K562 (cell line): Measurements from ENCODE around the gene OR13A1. TPM values are rescaled to one million over a fixed set of nuclear protein-coding genes. Genes with fewer than 3 reads are reported as not detected.

ENCODE experiments used
- ATAC-seq: fragments of 200-7000 bp; cut with Tn5 transposase; 3 replicates; pipeline ENCODE4 v1.9.1; 2020; ENCODE audit warnings: moderate library complexity
- BruUV-seq: library from RNA; stranded (reverse); fragments of 400-500 nt; replicated peaks from 2 replicates; lab custom pipeline; 2021; lab: Mats Ljungman, UMichigan
- CTCF ChIA-PET: fragments of 300-600 bp; formaldehyde crosslinking; extraction: SDS; loops from one replicate; lab custom pipeline; 2021; ENCODE audit warnings: low intra/inter-chr PET ratio; lab: Yijun Ruan, JAX
- POLR2A ChIA-PET: fragments of 300-600, 350-650 bp; sonication (Branson Sonifier 250); formaldehyde crosslinking; extraction: SDS; loops from one replicate; lab custom pipeline; 2021; ENCODE audit warnings: antibody characterized with exemption, inconsistent platforms; lab: Yijun Ruan, JAX
- DNase-seq, 4 experiments: peaks; one replicate each; pipeline versions ENCODE4 v3.0.0 to v3.0.0-alpha.2; 2011 to 2018; ENCODE audit warnings: low spot score in 3 of 4, mixed read lengths in 3 of 4; ENCODE audit errors: extremely low read depth in 1 of 4
- FAIRE-seq: peaks from 2 replicates; lab custom pipeline; 2011; peaks lifted over from hg19 to GRCh38; lab: Jason Lieb, UNC
- H2AFZ ChIP-seq: 2 replicates; pipeline ENCODE4 v1.6.0; 2011; ENCODE audit warnings: low read depth, low read length, control low read depth, inconsistent platforms
- H3K27ac ChIP-seq: fragments of 200-600 bp; 3 replicates; pipeline ENCODE4 v1.8.0; 2011; ENCODE audit warnings: low read depth, mild to moderate bottlenecking, control low read depth, inconsistent platforms, low read length, moderate library complexity, mixed read lengths; ENCODE audit errors: extremely low read depth
- H3K27me3 ChIP-seq, 2 experiments: fragments of 300-600 bp in 1 of 2; 2 replicates in 1 of 2; 3 replicates in 1 of 2; pipeline versions ENCODE4 v1.6.0 to v1.8.0; 2011; ENCODE audit warnings: inconsistent platforms in 2 of 2, low read length in 2 of 2, mild to moderate bottlenecking in 1 of 2, mixed read lengths in 1 of 2, moderate library complexity in 1 of 2; ENCODE audit not compliant: control insufficient read depth in 2 of 2, insufficient read depth in 2 of 2
- H3K36me3 ChIP-seq: fragments of 300-600 bp; 3 replicates; pipeline ENCODE4 v1.8.0; 2011; ENCODE audit warnings: mild to moderate bottlenecking, low read length, inconsistent platforms; ENCODE audit not compliant: control insufficient read depth, insufficient read depth
- H3K4me1 ChIP-seq, 2 experiments: fragments of 200-600 bp in 1 of 2; replicated peaks in 1 of 2; 2 replicates in 1 of 2; 3 replicates in 1 of 2; pipeline versions ENCODE4 v1.5.1 to v1.8.0; 2011; ENCODE audit warnings: inconsistent platforms in 2 of 2, low read length in 2 of 2, mild to moderate bottlenecking in 1 of 2, mixed read lengths in 1 of 2, moderate library complexity in 1 of 2; ENCODE audit not compliant: control insufficient read depth in 2 of 2, insufficient read depth in 2 of 2
- H3K4me2 ChIP-seq: 2 replicates; pipeline ENCODE4 v1.6.1; 2011; ENCODE audit warnings: low read length, control low read depth, inconsistent platforms, mixed read lengths; ENCODE audit not compliant: insufficient read depth
- H3K4me3 ChIP-seq: fragments of 200-600 bp; sonication (generic), shearing (Covaris generic); 2 replicates; pipeline ENCODE4 v1.5.1; 2016; ENCODE audit warnings: control low read depth, inconsistent platforms
- H3K79me2 ChIP-seq: fragments of 200-600 bp; 3 replicates; pipeline ENCODE4 v1.8.0; 2011; ENCODE audit warnings: low read length, inconsistent platforms; ENCODE audit not compliant: control insufficient read depth, insufficient read depth
- H3K9ac ChIP-seq, 2 experiments: 2 replicates each; pipeline versions ENCODE4 v1.6.0 to v1.6.1; 2011; ENCODE audit warnings: low read depth in 2 of 2, low read length in 2 of 2, control low read depth in 1 of 2, inconsistent platforms in 1 of 2, mild to moderate bottlenecking in 1 of 2, mixed read lengths in 1 of 2; ENCODE audit not compliant: insufficient read depth in 1 of 2
- H3K9me1 ChIP-seq: one replicate; pipeline ENCODE4 v1.6.0; 2011; ENCODE audit warnings: inconsistent platforms, mild to moderate bottlenecking, low read length, moderate library complexity; ENCODE audit not compliant: control insufficient read depth, insufficient read depth
- H3K9me3 ChIP-seq: replicated peaks from 2 replicates; pipeline ENCODE4 v1.5.1; 2011; ENCODE audit warnings: low read depth, low read length, inconsistent platforms; ENCODE audit not compliant: control insufficient read depth, insufficient read depth
- H4K20me1 ChIP-seq: replicated peaks from 2 replicates; pipeline ENCODE4 v1.6.1; 2011; ENCODE audit warnings: low read length, inconsistent platforms, mixed read lengths; ENCODE audit not compliant: control insufficient read depth, insufficient read depth
- BRD4 ChIP-seq: fragments of 200-600 bp; sonication (generic); IDR thresholded peaks from 2 replicates; pipeline ENCODE4 v1.6.1; 2017; ENCODE audit warnings: inconsistent platforms
- KDM1A ChIP-seq, 2 experiments: fragments of 450-650 bp; IDR thresholded peaks; 2 replicates each; pipeline ENCODE4 v1.6.1; 2016; ENCODE audit warnings: mild to moderate bottlenecking in 2 of 2
- L3MBTL2 ChIP-seq: fragments of 450-650 bp; IDR thresholded peaks from 2 replicates; pipeline ENCODE4 v1.6.1; 2016; ENCODE audit warnings: mild to moderate bottlenecking, moderate library complexity
- NR4A1 ChIP-seq, 2 experiments: fragments of 250-450 bp in 1 of 2; fragments of 450-650 bp in 1 of 2; sonication (Bioruptor Pico) in 1 of 2; IDR thresholded peaks; 2 replicates each; pipeline versions ENCODE4 v1.4.0 to v1.6.1; 2016 to 2020; ENCODE audit warnings: mild to moderate bottlenecking in 2 of 2, missing compliant biosample characterization in 1 of 2, missing genetic modification characterization in 1 of 2, moderate library complexity in 1 of 2
- RCOR1 ChIP-seq, 2 experiments: IDR thresholded peaks; 2 replicates each; pipeline ENCODE4 v1.6.1; 2012; ENCODE audit warnings: low read depth in 2 of 2, low read length in 2 of 2, borderline replicate concordance in 1 of 2, improper control_type of control experiment in 1 of 2
- WGBS: fragments of 100-300 bp; shearing (Covaris generic); methylation state at CpG from one replicate; pipeline ENCODE4 v1.1.6; 2016; ENCODE audit warnings: low coverage, mixed read lengths; ENCODE audit not compliant: insufficient coverage; ENCODE audit errors: missing lambda C conversion rate; 5-methylcytosine and 5-hydroxymethylcytosine counted together
- in situ Hi-C: fragments of 300-500 bp; cut with MboI; formaldehyde crosslinking; loops from 4 replicates; pipeline ENCODE4 v1.15.0; 2018; ENCODE audit warnings: inconsistent platforms, mixed read lengths
- intact Hi-C: fragments of 100-400 bp; cut with micrococcal nuclease; formaldehyde crosslinking; loops from 2 replicates; pipeline ENCODE4 v1.14.2; 2022
- polyA plus RNA-seq, 8 experiments: library from polyadenylated mRNA; depleted of rRNA in 4 of 8; stranded (reverse) in 5 of 8; unstranded in 3 of 8; fragments of >200 nt; fragmentation: Nextera tagmentation in 2 of 8; fragmentation: Illumina TruSeq in 1 of 8; extraction: Ambion mirVana in 2 of 8; extraction: Trizol in 1 of 8; gene quantifications; 2 replicates each; pipeline versions ENCODE4 v1.2.1 to v1.2.3, GENCODE V29; 2011 to 2014; ENCODE audit warnings: inconsistent platforms in 1 of 8, missing spikeins in 1 of 8
- total RNA-seq, 7 experiments: library from RNA; depleted of rRNA in 6 of 7; stranded (reverse); fragments of >200 nt in 6 of 7; fragmentation: Illumina TruSeq in 2 of 7; extraction: Trizol in 2 of 7; gene quantifications; 2 replicates each; pipeline versions ENCODE4 v1.2.1 to v1.2.3, GENCODE V29; 2011 to 2021; ENCODE audit warnings: low replicate concordance in 1 of 7

OR13A1 gene
- total and polyA plus RNA-seq, 9 of the 15 experiments (the other 6 are each of a cell fraction or from before 2014, with no cell fraction given): 0.03 to 0.11 (median 0.06) TPM; not detected in 3

DNA sequence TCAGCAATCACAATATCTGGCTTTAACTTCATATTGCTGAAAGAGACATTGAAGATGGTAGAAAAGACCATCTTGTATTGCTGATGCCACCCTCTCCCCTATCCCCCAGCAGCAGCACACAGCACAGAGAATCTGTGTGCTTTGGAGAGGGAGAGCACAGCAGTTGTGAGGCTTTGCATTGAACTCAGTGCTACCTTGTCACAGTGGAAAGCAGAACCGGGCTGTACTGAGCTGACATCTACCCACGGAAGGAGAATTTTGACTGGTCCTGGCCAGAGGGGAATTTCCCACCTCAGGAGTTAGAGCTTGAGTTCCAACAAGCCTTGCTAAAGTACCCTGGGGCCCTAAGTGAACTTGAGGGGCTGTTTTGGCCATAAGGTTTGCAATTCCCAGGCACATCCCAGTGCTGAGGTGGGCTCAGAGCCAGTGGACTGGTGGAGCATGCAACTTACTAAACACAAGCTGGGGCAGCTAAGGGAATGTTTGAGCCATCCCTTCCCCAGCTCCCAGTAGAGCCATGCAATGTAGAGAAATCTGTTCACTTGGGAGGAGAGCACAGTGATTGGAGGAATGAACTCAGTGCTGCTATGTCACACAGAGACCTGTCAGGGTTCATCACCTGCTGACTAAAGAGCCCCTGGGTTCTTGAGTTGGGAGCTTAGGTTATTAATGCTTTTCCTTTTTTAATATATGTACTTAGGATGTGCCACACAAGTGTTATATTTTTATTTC lies 62.1 kb downstream of the OR13A1 start:
- POLR2A ChIA-PET: interaction anchor here (0.6 to 1.1 kb wide), 3 partner anchors 10 to 156 kb away, joined by 3 to 4 read pairs (median 3); no protein-coding TSS in a partner anchor

More for the DNA sequence above, 62.1 kb downstream of the OR13A1 start:
- no peaks in the 10 kb centered on the region for H3K27me3 ChIP-seq
- H3K9me1 ChIP-seq: no peaks in the 10 kb centered on the region
- intact Hi-C loops (loop anchor here (10.0 kb wide), 1 partner anchor 121 kb away; the partner anchor contains the start of gene ALOX5), in situ Hi-C loops (loop anchor here (5.0 kb wide), 1 partner anchor 209 kb away; no protein-coding TSS in a partner anchor)
- DNase-seq (no peak), ATAC-seq (0 out of 3 replicates have a peak, but pooled peaks have one; percentile 14), FAIRE-seq (no peak)
- CTCF ChIA-PET: no interaction called here
- no peak overlapping the region for H3K4me3 ChIP-seq
- no peak overlapping the region for H3K4me2 ChIP-seq
- no peaks in the 10 kb centered on the region for H3K9me3 ChIP-seq
- peak overlapping the region; percentile 17; the same call in 1 of the 2 replicates for H2AFZ ChIP-seq
- no peaks in the 10 kb centered on the region for H3K36me3 ChIP-seq
- TF ChIP-seq BRD4 (no peak), KDM1A (IDR thresholded peaks at IDR 0.05) (peak in 1 of 2 experiments; percentile 36; a peak in 1 of 4 replicates), L3MBTL2 (no peak), RCOR1 (IDR thresholded peaks at IDR 0.05; ENCODE audit: borderline replicate concordance in 1 of 2, low read depth in 2 of 2, low read length in 2 of 2) (peak in 1 of 2 experiments; percentile 55; a peak in 1 of 4 replicates), NR4A1 (CRISPR knock-in tag; IDR thresholded peaks at IDR 0.05) (no peak), NR4A1 (tag; IDR thresholded peaks at IDR 0.05) (no peak)
- H4K20me1 ChIP-seq: no peaks in the 10 kb centered on the region
- H3K4me1 ChIP-seq: peaks cover 0 to 5% of the 10 kb centered on the region in 2 experiments; a peak in 2 of 5 replicates
- no peaks in the 10 kb centered on the region for H3K79me2 ChIP-seq
- no TSS peak for BruUV-seq
- H3K9ac ChIP-seq: no peak overlapping the region; a peak in 1 of 4 replicates
- WGBS: 33% methylated on average over 2 of the region's 2 CpGs
- H3K27ac ChIP-seq: no peak overlapping the region

Other genes starting within 250 kb of the OR13A1 start
- gene ALOX5, start 58.6 kb upstream of the OR13A1 start, total RNA-seq (2014; rRNA removed): 1.1 and 1.9 TPM in 2 replicates
- 0.51 and 0.73 TPM in 2 replicates for gene ALOX5, start 58.6 kb upstream of the OR13A1 start, total RNA-seq (2014; rRNA removed; fragmentation: Illumina TruSeq; extraction: Trizol)
- 1.8 and 1.9 TPM in 2 replicates for gene ALOX5, start 58.6 kb upstream of the OR13A1 start, total RNA-seq (2015; rRNA removed; fragmentation: Illumina TruSeq; extraction: Trizol)
- gene ALOX5, start 58.6 kb upstream of the OR13A1 start, total RNA-seq (2021): 0.92 and 2.0 TPM in 2 replicates
- 0.74 and 6.5 TPM in 2 replicates for gene ALOX5, start 58.6 kb upstream of the OR13A1 start, polyA plus RNA-seq (2011; rRNA removed)
- 1.4 and 1.5 TPM in 2 replicates for gene ALOX5, start 58.6 kb upstream of the OR13A1 start, polyA plus RNA-seq (2014; fragmentation: Illumina TruSeq; extraction: Trizol)
- under 1 TPM; 0.10 to 0.13 TPM for gene ALOX5, start 58.6 kb upstream of the OR13A1 start, polyA plus RNA-seq (2014; fragmentation: Nextera tagmentation; extraction: Ambion mirVana)
- gene ALOX5, start 58.6 kb upstream of the OR13A1 start, polyA plus RNA-seq (2014; rRNA removed): 1.6 and 2.4 TPM in 2 replicates